HG03135 (cell line): ENCODE data around the gene ZBTB17.

Source experiments
- ATAC-seq: cut with Tn5 transposase; IDR thresholded peaks from one replicate; pipeline ENCODE4 v1.9.1; 2021; ENCODE audit warnings: mild to moderate bottlenecking, moderate library complexity; ENCODE audit not compliant: unreplicated experiment

ZBTB17 gene

GRCh38 chr1:15961492-15961891 lies 14.4 kb downstream of the ZBTB17 start:
- ATAC-seq: no peak

DNA sequence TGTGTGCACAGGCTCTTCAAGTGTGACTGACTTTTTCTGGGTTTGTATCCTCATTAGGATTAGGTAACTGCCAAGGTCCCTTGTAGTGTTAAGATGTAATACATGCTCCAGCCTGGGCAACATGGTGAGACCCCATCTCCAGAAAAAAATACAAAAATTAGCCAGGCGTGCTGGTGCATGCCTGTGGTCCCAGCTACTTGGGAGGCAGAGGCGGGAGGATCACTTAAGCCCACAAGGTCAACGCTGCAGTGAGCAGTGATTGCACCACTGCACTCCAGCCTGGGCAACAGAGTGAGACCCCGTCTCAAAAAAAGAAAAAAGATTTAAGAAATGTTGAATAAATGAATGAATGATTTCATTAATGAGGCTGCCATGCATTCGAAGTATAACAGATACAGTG lies 15.1 kb downstream of the ZBTB17 start:
- no peak for ATAC-seq

- ATAC-seq: no peak
These were observed 16.0 kb downstream of the ZBTB17 start for GRCh38 chr1:15959827-15960446.

DNA sequence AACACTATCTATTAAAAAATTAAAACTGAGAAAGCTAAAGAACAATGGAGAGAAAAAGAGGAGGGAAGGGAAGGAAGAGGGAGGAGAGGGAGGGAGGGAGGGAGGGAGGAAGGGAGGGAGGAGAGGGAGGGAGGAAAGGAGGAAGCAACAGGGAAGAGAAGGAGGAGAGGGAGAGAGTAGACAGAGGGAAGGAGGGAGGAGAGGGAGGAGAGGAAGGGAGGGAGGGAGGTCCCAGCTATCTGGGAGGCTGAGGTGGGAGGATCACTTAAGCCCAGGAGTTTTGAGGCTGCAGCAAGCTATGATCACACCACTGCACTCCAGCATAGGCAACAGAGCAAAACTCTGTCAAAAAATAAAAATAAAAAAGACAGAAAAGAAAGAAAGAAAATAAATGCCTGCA lies 16.5 kb downstream of the ZBTB17 start:
- no peak for ATAC-seq

- no peak for ATAC-seq
These were observed 17.1 kb downstream of the ZBTB17 start for GRCh38 chr1:15958793-15959192.

- no peak for ATAC-seq
These were observed 17.8 kb downstream of the ZBTB17 start for GRCh38 chr1:15958111-15958510.

DNA sequence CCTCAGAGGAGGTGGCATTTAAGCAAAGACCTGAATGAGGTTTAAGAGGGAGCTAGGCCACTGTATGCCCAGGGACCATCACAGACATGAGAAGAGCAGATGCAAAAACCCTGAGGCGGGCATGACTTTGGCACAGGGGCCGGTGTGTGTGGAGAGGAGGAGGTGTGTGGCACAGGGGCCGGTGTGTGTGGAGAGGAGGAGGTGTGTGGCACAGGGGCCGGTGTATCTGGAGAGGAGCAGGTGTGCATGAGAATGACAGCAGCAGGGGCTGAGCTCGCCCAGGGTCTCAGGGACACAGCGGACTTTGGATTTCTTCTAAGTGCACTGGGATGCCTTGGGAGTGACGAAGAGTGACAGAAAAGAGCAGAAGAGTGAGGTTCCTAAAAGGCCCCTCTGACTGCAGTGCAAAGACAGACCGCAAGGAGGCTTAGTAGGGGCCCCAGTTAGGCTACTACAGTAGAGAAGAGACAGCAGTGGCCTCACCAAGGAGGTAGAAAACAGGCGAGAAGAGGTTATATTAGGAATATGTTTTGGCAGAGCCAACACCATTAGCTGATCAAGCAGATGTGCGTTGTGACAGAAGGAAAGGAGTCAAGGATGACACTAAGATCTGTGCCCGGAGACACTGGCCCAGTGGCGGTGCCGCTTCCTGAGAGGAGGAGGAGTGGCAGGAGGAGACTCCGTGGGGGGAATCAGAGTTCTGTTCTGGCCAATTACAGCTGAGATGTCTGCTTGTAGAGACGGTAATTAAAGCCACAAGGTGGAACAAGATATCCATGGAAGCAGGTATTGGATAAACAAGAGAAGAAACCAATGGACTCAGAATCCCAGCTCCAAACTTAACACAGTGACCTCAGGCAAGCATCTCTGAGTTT lies 18.4 kb downstream of the ZBTB17 start:
- ATAC-seq: no peak

GRCh38 chr1:15956150-15956549 lies 19.8 kb downstream of the ZBTB17 start:
- ATAC-seq: no peak

GRCh38 chr1:15955552-15955951 lies 20.3 kb downstream of the ZBTB17 start:
- ATAC-seq: no peak

- no peak for ATAC-seq
These were observed 21.6 kb downstream of the ZBTB17 start for GRCh38 chr1:15954316-15954715.

- no peak for ATAC-seq
These were observed 22.1 kb downstream of the ZBTB17 start for GRCh38 chr1:15953791-15954241.

GRCh38 chr1:15953294-15953771 lies 22.6 kb downstream of the ZBTB17 start:
- ATAC-seq: no peak

- ATAC-seq: no peak
These were observed 23.3 kb downstream of the ZBTB17 start for GRCh38 chr1:15952317-15953258.

GRCh38 chr1:15951341-15952153 lies 24.4 kb downstream of the ZBTB17 start:
- ATAC-seq: no peak

GRCh38 chr1:15950763-15951295 lies 25.1 kb downstream of the ZBTB17 start:
- no peak for ATAC-seq

GRCh38 chr1:15950302-15950701 lies 25.6 kb downstream of the ZBTB17 start:
- ATAC-seq: no peak

DNA sequence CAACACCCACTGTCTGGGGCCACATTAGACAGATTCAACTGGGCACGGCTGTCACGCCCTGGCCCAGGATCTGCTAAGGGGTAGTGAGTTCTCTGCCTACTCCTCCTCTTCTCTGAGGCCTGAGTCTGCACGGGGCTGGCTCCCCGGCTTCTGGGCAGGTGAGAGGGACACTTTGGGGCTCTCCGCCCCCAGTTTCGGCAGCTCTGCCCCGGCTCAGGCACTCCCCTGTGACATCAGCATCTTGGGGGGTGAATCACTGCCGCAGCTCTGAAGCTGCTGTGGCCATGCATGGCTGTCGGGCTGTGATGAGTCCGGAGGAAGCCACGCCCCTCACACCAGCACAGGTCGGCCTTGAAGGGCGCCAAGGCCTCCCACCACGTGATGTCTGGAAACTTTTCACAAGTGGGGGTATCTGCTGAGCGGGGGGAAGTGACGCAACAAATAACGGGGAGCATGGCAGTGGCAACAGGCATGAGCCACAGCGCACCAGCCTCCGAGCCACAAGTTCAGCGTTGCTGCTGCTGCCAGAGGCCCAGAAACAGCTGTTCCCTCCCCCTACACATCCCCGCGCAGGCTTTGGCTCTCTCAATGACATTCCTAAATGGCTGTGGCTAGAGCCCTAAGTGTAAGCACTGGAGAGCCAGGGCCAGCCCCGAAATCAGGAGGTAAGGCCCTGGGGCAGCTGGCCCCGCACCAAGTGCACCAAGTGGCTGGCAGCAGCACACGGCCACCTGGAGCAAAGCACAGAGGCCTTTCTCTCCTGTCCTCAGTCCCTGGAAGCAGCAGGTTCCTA lies 26.3 kb downstream of the ZBTB17 start:
- ATAC-seq: peak; percentile 54

DNA sequence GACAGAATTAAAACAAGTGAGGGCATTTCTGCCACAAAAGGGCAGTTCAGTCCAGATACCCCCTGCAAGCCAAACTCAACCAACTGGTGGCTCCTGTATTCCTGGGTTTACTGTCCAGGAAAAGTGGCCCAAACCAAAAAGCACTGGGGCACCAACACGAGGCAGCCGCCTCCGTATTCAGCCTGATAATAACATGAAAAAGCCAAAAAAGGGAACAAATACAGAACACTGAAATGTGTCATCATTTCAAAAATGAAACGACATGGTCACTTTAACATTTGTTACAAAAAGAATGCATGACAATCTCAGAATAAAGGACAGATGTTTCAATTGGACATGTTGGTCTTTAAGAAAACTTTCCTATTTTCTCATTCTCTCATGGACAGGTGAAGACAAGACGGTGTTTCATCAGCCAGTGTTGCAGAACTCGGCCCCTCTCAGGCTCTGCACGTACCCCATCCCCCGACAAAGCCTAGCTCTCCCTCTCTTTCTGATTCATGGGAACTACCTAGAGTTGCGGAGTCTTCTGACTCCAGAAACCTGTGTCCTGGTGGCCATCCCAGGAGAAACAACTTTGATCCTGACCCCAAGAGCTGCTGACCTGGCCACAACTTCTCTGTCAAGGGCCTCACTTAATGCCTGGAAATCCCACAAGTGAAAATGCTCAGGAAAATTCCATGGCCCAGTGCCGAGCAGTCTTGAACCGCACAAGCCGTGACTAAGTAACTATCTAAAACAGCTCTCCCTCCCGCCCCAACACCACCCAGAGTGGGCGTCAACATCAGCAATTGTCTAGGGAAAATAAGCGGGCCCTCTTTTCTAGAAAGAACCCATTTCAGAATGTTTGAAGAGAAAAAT lies 27.1 kb downstream of the ZBTB17 start:
- no peak for ATAC-seq
